Body of pancreas (tissue), 4 donors: ENCODE measurements around the gene UROS. TPM values are rescaled to one million over a fixed set of nuclear protein-coding genes. Genes with fewer than 3 reads are reported as not detected.

Experiments used
- ATAC-seq: fragments of 150-250 bp; one replicate; pipeline ENCODE4 v1.9.1; 2016
- DNase-seq, 4 donors: peaks; one replicate each; pipeline ENCODE4 v3.0.0-alpha.2; 2019
- H3K27ac ChIP-seq, 4 donors: fragments of 200-600 bp; sonication (generic); 1 replicate in 3 of 4; 2 replicates in 1 of 4; pipeline versions ENCODE4 v1.5.1 to v1.6.1; 2016 to 2019; ENCODE audit warnings: mild to moderate bottlenecking in 1 of 4, mixed read lengths in 1 of 4, moderate library complexity in 1 of 4
- H3K27me3 ChIP-seq, 2 donors: fragments of 200-600 bp; sonication (generic); one replicate each; pipeline ENCODE4 v1.6.0; 2016; ENCODE audit warnings: mild to moderate bottlenecking in 1 of 2
- H3K36me3 ChIP-seq, 2 donors: fragments of 200-600 bp; sonication (generic); replicated peaks in 1 of 2; 2 replicates each; pipeline ENCODE4 v1.5.1; 2016; ENCODE audit warnings: low read depth in 2 of 2; ENCODE audit not compliant: insufficient read depth in 1 of 2
- H3K4me1 ChIP-seq: fragments of 200-600 bp; sonication (generic); one replicate; pipeline ENCODE4 v1.6.0; 2016
- H3K4me3 ChIP-seq, 2 donors: fragments of 200-600 bp; sonication (generic); 1 replicate in 1 of 2; 2 replicates in 1 of 2; pipeline ENCODE4 v1.5.1; 2016 to 2019
- H3K9me3 ChIP-seq, 3 donors: fragments of 200-600 bp; sonication (generic); 1 replicate in 2 of 3; 2 replicates in 1 of 3; pipeline ENCODE4 v1.5.1; 2016
- POLR2A ChIP-seq, 3 donors: fragments of 450-650 bp; IDR thresholded peaks; one replicate each; pipeline ENCODE4 v1.6.1; 2016; ENCODE audit warnings: antibody characterized with exemption in 3 of 3, mild to moderate bottlenecking in 2 of 3
- WGBS, 2 donors: methylation state at CpG; one replicate each; pipeline ENCODE4 v1.1.5; 2017; 5-methylcytosine and 5-hydroxymethylcytosine counted together
- intact Hi-C: fragments of 100-400 bp; cut with DNase I; formaldehyde crosslinking; loops from one replicate; pipeline ENCODE4 v1.15.1; 2023
- total RNA-seq, 2 donors: library from RNA; depleted of rRNA; stranded (reverse); fragments of >200 nt; gene quantifications; one replicate each; pipeline ENCODE4 v1.1.0, GENCODE V29; 2016
- TF ChIP-seq, protein P1 (sequence below), 7 experiments: fragments of 450-650 bp in 4 of 7; fragments of 200-600 bp in 3 of 7; sonication (generic) in 3 of 7; IDR thresholded peaks; one replicate each; pipeline ENCODE4 v1.5.1; 2016 to 2019; ENCODE audit warnings: antibody characterized with exemption in 7 of 7

Gene UROS
- total RNA-seq, 2 donors from 2014 or later, result 15.8 to 31.4 TPM

DNA sequence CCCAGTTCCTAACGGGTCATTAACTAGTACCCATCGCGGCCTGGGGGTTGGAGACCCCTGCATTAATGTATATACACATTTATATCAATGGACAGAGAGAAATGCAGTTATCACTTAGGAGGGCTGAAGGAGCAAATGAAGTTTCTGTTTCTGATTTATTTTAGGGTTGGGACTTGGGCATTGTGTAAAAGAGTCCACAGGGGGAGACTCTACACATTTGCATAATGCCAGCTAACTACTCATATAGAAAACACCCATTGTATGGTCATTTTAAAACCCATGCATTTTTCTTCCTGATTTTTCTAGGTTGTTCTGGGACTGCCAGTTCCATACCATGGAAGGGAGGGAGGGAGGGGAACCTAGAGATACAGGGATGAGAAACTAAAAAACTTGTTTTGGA lies 23.8 kb upstream of the UROS start:
- H3K36me3 ChIP-seq, result peaks cover 0 to under 1% of the 10 kb centered on the region in 2 donors
- peak overlapping the region in 3 of 4 donors; percentile 60 to 77 (median 75) for H3K27ac ChIP-seq
- ATAC-seq, result no peak
- peaks cover 64% of the 10 kb centered on the region for H3K4me1 ChIP-seq
- no peaks in the 10 kb centered on the region for H3K9me3 ChIP-seq
- intact Hi-C loops, result no loop called here
- H3K4me3 ChIP-seq, result no peak overlapping the region
- H3K27me3 ChIP-seq, result no peaks in the 10 kb centered on the region
- TF ChIP-seq, protein P1, sequence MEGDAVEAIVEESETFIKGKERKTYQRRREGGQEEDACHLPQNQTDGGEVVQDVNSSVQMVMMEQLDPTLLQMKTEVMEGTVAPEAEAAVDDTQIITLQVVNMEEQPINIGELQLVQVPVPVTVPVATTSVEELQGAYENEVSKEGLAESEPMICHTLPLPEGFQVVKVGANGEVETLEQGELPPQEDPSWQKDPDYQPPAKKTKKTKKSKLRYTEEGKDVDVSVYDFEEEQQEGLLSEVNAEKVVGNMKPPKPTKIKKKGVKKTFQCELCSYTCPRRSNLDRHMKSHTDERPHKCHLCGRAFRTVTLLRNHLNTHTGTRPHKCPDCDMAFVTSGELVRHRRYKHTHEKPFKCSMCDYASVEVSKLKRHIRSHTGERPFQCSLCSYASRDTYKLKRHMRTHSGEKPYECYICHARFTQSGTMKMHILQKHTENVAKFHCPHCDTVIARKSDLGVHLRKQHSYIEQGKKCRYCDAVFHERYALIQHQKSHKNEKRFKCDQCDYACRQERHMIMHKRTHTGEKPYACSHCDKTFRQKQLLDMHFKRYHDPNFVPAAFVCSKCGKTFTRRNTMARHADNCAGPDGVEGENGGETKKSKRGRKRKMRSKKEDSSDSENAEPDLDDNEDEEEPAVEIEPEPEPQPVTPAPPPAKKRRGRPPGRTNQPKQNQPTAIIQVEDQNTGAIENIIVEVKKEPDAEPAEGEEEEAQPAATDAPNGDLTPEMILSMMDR (IDR thresholded peaks at IDR 0.05), result no peak
- no peak for TF ChIP-seq POLR2A (IDR thresholded peaks at IDR 0.05)
- 93 to 95% methylated on average over 3 of the region's 3 CpGs for WGBS, 2 donors
- DNase-seq, result no peak

DNA sequence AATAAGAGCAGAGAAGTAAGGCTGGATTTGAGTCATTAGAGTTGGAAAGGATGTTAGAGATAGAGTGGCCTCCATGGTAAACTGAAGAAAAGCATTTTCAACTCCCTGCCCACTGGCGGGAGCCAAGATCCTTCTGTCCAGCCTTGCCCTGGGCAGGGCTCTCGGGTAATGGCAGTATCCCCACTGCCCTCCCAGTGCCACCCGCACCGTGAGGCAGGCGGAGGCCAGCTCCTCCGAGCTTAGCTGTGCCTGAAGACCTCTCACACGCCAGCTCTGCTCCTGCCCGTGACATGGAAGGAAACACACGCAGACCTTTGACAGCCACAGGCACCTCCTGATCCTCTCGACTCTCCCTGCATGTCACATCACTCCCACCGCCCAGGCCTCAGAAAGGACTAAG lies 22.6 kb upstream of the UROS start:
- TF ChIP-seq POLR2A (IDR thresholded peaks at IDR 0.05), result no peak
- TF ChIP-seq, protein P1 (IDR thresholded peaks at IDR 0.05), result no peak
- Histone ChIP-seq H3K27me3 (no peaks in the 10 kb centered on the region), H3K27ac (peak overlapping the region; percentile 60 to 77 (median 74)), H3K4me1 (peaks cover 64% of the 10 kb centered on the region), H3K4me3 (no peak overlapping the region), H3K9me3 (no peaks in the 10 kb centered on the region), H3K36me3 (peaks cover under 1 to 3% of the 10 kb centered on the region in 2 donors)
- no peak for DNase-seq
- ATAC-seq, result no peak
- WGBS, 2 donors, result 89 to 94% methylated on average over 10 to 11 of the region's 11 CpGs
- intact Hi-C loops, result no loop called here

DNA sequence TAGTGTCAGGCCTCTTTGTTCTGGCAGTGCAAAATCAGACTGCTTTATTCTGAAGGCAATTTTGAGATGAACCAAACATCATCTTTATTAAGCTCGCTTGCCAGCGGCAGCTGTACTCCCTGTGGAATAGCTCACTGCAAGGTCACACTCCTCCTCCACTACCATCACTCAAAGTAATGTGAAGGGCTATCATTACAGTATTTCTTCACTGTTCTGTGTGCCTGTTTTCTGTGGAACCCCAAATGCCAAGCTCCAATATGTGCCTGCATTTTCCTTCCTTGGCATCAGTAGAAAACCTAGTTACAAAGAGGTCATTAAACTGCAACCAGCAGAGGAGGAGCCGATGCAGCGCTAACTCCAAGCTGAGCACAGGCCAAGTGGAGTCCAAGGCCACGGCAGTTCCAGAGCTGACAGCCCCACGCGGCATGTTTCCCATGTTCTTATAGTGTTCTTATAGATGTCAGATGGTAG lies 21.7 kb upstream of the UROS start:
- TF ChIP-seq, protein P1 (IDR thresholded peaks at IDR 0.05), result no peak
- TF ChIP-seq POLR2A (IDR thresholded peaks at IDR 0.05), result no peak
- Histone ChIP-seq H3K36me3 (peaks cover 6 to 7% of the 10 kb centered on the region in 2 donors), H3K27me3 (no peaks in the 10 kb centered on the region), H3K9me3 (no peaks in the 10 kb centered on the region), H3K27ac (peak overlapping the region; percentile 60 to 77 (median 74)), H3K4me3 (no peak overlapping the region), H3K4me1 (peaks cover 61% of the 10 kb centered on the region)
- peak; percentile 73 for ATAC-seq
- WGBS, 2 donors, result 12 to 21% methylated on average over 7 of the region's 7 CpGs
- DNase-seq, result peak; percentile 68 to 86 (median 84)
- intact Hi-C loops, result no loop called here

DNA sequence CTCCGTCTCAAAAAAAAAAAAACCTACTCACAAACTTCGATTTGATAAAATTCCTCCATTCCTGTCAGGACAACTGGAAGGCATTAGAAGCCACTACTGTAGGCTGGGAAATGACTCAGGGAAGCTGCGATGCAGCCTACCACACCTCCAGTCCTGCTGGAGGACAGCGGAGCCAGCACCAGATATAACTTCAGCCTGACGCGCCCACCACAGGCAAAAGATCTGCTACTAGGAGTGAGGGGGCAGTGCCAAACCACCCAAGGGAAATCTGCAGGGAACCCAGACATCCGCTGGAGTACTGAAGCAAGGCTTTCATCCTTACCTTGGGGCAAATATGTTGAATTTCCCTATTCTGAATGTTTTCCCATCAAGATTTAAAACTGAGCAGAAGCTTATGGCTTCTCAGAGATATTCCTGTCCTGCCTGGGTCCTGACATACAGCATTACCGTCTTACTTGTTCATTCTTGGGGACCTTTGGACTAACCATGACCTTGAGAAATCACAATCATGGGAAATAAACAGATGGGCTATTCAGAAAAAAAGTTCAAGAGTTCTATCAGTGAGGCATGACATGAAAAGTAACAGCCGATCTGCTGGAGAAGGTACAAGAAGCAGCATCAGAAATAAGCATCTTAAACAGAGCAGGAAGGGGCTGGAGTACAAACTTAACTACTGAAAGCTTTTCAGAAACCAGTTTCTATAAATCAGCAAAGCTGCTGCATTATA lies 20.7 kb upstream of the UROS start:
- TF ChIP-seq, protein P1 (IDR thresholded peaks at IDR 0.05), result no peak
- TF ChIP-seq POLR2A (IDR thresholded peaks at IDR 0.05), result peak in 1 of 3 donors; percentile 17
- Histone ChIP-seq H3K4me3 (no peak overlapping the region), H3K4me1 (peaks cover 56% of the 10 kb centered on the region), H3K27ac (peak overlapping the region; percentile 60 to 77 (median 74)), H3K9me3 (no peaks in the 10 kb centered on the region), H3K27me3 (no peaks in the 10 kb centered on the region), H3K36me3 (peaks cover 6 to 7% of the 10 kb centered on the region in 2 donors)
- DNase-seq, result peak; percentile 25 to 45 (median 33)
- WGBS, 2 donors, result 27 to 46% methylated on average over 5 to 9 of the region's 9 CpGs
- ATAC-seq, result peak; percentile 70
- intact Hi-C loops, result no loop called here
